TTC549 (cell line): ENCODE data around the gene WDR13.
"Not testable (repeated sequence)": the region's sequence is repeated elsewhere in the genome, so short reads cannot be mapped to it uniquely, and the experiment has no call there.

Experiments used
- FAIRE-seq: peaks from 2 replicates; lab custom pipeline; 2012; peaks lifted over from hg19 to GRCh38; lab: Jason Lieb, UNC

The WDR13 gene

DNA sequence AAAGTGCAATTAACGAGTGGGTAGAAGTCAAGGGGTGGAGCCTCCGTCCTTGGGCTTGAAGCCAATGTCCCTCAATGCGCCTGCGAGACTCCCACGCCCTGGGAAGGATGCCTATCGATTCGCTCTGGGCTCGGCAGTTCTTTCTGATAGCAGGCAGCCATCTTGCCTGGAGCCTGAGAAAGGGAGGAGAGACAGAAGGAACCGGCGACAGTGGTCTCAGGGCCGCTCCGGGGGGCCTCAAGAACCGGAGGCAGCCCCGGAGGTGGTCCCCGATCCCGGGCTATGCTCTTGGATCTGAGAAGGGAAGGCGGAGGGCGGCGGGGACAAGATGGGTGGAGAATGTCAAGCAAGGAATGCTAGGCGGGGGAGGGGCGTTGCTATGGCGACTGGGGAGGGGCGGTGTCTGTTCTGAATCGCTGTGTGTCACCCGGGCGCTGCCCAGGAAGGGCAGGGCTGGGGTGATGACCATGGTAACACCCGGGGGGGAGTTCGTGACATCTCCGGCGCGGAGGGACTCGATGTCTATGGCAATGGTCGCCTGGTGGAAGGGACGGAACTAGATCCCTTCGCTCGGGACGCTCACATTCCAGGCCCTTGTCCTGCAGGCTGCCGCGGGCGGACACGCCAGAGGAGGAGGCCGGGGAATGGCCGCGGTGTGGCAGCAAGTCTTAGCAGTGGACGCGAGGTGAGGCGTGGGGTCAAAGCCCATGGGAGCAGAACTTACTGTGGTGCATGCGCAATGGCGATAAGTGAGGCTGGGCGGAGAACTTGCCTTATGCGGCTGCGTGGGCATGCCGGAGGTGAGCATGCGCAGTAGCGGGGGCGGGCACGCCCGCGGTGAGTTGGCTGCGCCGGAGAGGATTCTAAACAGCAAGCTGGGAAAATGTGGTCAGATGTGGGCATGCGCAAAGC is at the start of gene WDR13:
Gene WDR13, plus strand, starts transcription at position 140 of the 912 bp plus-strand sequence. Its CDS starts 505 bp downstream, at position 645.
- no peak for FAIRE-seq

DNA sequence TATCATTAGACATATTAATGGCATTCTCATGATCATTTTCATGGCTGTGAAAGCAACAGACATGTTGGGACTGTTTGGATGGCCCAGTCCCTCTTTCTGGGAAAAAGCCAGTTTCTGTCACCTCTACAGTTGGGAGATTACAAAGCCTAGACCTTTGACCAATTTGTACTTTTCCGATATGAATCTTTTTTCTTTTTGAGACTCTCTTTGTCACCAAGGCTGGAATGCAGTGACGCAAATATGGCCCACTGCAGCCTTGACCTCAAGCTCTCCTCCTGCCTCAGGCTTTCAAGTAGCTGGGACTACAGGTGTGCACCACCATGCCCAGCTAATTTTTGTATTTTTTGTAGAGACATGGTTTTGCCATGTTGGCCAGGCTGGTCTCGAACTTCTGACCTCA is 48.4 kb upstream of the WDR13 start:
- FAIRE-seq: no peak

DNA sequence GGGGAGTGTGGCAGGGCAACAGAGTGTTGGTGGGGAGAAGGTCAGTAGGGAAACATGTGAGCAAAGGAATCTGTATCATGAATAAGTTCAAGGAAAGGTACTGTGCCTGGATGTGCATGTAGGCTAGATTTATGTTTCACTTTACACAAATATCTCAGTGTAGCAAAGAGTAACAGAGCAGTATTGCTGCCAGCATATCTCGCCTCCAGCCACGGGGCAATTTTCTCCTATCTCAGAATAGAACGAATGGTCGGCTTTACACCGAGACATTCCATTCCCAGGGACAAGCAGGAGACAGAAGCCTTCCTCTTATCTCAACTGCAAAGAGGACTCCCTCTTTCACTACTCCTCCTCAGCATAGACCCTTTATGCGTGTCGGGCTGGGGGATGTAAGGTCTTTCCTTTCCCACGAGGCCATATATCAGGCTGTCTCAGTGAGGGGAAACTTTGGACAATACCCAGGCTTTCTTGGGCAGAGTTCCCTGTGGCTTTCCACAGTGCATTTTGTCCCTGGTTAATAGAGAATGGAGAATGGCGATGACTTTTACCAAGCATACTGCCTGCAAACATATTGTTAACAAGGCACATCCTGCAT is 41.5 kb upstream of the WDR13 start:
- not testable (repeated sequence) for FAIRE-seq

DNA sequence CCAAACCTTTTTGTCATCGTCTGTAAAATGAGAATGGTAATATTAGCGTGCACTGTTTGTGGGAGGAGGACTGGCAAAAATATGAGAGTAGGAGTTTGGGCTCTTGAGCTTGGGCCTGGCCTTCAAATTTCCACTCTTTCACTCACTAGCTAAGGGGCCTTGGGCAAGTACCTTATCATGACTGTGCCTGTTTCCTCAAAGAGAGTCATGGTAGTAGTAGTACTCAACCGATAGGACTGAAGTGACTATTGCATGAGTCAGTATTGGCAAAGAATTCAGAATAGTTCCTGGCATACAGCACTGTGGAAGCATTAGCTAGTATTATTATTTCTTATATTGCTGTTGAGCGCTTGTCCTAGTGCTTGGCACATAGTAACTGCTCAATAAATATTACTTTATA is 39.0 kb upstream of the WDR13 start:
- FAIRE-seq: no peak

DNA sequence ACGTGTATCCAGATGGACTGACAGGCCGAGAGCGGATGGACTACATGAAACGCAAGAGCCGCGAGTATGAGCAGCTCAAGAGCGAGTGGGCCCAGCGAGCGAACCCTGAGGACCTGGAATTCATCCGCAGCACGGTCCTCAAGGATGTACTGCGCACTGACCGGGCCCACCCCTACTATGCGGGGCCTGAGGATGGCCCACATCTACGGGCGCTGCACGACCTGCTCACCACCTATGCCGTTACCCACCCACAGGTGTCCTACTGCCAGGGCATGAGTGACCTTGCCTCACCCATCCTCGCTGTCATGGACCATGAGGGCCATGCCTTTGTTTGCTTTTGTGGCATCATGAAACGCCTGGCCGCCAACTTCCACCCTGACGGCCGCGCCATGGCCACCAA is 37.7 kb upstream of the WDR13 start:
- no peak for FAIRE-seq

DNA sequence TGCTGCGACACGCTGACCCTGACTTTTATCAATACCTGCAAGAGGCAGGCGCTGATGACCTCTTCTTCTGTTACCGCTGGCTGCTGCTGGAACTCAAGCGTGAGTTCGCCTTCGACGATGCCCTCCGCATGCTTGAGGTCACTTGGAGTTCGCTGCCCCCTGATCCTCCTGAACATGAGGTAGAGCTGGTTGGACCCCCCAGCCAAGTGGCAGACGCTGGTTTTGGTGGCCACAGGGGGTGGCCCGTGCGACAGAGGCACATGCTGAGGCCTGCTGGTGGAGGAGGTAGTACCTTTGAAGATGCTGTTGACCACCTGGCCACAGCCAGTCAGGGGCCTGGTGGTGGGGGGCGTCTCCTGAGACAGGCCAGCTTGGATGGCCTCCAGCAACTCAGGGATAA is 37.2 kb upstream of the WDR13 start:
- no peak for FAIRE-seq

DNA sequence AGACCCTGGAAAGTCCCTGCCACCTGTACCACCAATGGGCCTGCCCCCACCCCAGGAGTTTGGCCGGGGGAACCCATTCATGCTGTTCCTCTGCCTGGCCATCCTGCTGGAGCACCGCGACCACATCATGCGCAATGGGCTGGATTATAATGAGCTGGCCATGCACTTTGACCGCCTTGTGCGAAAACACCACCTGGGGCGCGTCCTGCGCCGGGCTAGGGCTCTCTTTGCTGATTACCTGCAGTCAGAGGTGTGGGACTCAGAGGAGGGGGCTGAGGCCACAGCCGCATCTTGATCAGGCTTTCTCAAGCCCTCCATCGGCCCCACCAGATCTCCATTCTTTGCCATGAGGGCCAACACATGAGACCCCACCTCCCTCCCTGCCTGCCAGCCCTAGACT is 36.6 kb upstream of the WDR13 start:
- no peak for FAIRE-seq

DNA sequence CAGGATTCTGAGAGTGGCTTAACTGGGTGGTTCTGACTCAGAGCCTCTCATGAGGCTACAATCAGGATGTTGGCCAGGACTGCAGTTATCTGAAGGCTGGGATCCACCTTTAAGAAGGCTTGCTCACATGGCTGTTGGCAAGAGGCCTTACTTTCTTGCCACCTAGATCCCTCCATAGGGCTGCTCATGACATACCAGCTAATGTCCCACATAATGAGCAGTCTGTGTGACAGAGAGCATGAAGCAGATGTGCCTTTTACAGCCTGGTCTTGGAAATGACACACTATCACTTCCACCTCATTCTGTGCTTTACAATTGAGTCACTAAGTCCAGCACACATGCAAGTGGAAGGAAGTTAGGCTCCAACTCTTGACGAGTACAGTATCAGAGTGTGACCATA is 27.3 kb upstream of the WDR13 start:
- no peak for FAIRE-seq

DNA sequence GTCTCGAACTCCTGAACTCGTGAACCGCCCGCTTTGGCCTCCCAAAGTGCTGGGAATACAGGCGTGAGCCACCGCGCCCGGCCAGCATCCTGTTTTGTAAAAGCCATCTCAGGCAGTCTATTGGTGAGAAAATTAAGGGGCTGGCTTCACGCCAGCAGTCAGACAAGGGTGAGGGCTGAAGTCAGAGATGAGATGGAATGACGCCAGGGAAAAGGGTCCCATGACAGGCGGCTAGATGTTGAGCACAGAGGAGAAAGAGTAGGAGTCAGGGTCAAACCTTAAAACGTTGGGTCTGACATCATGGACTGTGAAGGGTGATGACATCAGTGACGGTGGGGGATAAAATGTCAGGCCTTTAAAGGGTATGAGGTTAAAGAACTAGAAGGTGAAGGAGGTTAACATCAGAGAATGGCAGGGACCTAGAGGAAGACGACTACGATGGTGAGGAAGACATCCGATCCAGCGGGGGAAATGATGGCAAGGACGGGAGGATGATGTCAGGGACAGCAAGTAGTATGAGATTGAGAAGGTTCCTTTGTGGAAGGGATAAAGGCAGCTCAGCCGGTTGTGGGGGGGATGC is 23.5 kb upstream of the WDR13 start:
- no peak for FAIRE-seq

DNA sequence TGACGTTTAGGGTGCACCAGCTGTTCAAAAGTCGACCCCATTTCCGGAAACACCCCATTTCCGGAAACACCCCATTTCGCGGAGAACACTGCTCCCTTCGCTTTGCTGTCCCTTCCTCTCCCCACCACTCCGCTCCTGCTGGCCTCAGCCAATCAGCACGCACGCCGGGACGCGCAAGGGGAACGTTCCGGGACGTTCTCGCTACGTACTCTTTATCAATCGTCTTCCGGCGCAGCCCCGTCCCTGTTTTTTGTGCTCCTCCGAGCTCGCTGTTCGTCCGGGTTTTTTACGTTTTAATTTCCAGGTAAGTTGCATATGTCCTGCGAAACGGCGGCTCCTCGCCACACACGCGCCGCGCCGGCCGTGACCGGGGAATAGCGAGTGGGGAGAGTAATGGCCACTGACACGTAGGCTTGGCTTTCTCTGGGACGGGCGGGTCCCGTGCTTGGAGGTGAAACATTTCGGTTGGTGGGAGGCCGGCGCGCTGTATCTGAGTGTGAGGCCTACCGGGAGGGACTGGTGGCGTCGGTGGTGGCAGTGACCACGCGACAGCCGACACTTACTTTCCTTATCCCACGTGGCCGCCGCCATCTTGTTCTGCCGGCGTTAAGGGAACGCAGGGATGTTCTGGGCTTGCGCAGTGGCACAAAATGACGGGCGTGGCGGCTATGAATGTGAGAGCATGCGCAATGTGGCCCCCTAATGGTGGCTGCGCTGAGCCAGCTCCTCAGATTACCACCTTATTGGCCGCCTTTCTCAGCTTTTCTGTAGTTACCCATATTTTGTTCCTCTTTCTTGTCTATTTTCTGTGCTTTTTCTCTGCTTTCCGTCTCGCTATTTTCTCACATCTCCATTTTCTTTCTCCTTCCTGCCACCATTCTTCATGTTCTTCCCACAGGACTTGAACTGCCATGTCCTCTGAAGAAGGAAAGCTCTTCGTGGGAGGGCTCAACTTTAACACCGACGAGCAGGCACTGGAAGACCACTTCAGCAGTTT is 22.7 kb upstream of the WDR13 start, which contains the start of gene RBM3:
Gene RBM3, plus strand, starts transcription at position 215 of the 997 bp plus-strand sequence. Its CDS starts 697 bp downstream, at position 912.
- FAIRE-seq: no peak

DNA sequence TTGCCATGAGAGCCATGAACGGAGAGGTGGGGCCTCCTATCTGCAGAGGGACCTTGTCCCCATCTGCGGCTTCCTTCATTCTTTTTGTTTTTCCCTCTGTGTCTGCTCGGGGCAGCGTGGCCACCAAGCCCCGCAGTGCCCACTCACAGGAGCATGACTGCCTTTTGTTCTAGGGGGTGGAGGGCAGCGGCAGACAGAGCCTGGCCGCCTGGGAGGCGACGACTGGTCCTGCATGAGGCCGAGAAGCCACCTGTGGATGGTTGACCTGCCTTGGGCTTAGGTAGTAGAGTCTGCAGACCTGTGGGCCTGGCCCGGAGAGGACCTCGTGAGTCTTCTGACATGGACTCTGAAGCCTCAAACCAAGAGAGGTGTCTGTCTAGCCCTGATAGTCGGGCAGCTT is 21.6 kb upstream of the WDR13 start:
- no peak for FAIRE-seq

DNA sequence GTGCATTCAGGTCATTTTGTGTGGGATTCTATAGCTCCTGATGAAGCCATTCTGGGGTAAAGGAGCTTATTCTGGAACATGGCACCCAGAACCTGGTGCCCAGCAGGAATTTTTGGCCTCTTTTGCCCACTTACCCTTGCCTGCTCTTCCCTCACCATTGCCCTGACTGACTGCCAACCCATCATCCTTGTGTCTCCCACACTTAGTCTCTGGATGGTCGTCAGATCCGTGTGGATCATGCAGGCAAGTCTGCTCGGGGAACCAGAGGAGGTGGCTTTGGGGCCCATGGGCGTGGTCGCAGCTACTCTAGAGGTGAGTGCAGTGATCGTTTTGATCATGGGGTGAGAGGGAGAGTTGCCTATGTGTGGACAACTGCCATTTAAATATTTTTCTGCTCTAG is 21.2 kb upstream of the WDR13 start:
- FAIRE-seq: no peak

DNA sequence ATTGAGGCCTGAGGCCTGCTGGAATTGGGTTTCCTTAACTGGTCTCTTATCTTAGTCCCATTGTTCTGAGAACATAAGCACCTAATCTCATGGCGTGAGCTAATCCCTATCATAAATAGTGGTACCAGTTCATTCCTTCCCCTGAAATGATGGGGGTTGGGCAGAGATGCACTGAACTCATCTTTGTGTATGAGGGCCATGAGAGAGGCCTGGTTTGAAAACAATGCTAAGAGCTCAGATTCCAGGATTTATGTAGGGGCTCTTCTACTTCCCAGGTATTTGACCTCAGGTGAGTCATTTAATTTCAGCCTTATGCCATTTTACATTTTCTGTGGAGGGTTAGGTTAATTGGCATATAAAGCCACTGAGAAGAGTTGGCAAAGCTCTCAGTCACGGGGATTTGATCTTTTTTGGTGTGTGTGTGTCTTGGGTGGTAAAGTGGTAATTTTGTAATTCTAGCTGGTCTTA is 18.6 kb upstream of the WDR13 start:
- FAIRE-seq: no peak

DNA sequence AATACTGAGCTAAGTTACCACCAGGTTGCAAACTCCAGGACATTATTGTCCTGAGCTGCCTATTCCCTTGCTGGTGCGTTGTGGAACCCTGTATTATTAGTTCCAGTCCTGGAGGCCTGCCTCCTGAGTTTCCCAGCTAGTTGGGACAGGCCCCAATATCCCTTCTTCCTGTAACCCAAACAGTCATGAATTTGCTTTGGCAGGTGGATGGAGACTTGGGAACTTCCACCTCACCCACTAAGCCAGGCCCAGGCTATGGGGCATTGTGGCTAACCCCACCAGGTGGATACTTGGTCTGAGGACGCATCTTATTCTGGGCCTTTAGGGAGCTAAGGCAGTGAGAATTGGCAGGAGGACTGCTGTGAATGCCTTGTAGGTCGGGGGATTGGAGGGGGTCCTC is 18.0 kb upstream of the WDR13 start:
- FAIRE-seq: no peak

DNA sequence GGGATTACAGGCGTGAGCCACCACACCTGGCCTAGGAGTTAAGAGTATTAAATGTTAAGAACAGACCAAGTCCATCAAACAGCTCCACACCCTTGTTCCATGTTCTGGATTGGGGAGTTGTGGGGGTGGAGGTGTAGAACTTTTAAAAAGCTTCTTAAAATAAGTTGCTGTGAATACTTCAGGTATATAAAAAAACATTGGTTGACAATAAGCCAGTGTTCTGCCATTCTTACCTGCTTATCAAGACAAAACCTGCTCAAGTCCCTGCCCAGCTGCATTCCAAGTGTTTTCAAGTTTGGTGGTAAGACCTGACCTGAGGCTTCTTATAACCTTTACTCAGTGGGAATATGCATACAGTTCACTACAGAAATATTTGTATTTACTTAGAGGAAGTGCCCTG is 16.6 kb upstream of the WDR13 start:
- FAIRE-seq: no peak

DNA sequence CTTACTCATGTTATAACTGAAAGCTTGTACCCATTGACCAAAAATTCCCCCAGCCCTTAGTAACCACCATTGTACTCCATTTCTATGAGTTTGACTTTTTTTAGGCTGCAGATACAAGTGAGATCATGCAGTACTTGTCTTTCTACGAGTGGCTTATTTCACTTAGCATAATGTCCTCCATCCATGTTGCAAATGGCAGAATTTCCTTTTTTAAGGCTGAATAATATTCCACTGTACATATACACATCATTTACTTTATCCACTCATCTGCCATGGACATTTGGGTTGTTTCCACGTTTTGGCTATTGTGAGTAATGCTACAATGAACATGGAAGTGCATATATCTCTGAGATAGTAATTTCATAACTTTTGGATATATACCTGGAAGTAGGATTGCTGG is 12.6 kb upstream of the WDR13 start:
- FAIRE-seq: no peak

DNA sequence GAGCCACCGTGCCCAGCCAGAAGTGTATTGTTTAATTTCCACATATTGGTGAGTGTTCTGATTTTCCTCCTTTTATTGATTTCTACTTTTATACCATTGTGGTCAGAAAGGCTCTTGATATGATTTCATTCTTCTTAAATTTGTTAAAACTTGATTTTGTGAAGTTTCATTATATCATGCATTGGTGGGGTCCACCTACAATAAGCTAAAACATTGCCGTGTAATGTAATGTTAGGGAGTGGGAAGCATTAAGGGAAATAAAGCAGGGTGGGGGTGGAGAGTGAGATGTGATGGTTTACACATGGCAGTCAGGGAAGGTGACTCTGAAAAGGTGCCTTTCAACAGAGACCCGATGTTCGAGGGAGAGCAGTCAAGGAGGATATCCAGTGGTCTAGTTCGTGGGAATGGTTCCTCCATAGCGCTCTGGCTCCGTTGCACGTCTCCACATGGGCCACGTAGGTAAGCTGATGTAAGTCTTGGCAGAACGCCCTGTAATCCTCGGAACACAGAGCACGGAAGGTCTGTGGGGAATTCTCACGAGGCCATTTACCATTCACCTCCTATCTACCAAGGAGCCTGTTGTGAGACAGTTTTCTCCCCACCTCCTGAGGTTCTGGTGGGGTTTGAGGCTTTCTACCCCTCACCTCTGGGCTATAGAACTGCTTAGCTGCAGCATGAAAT is 7.7 kb upstream of the WDR13 start:
- no peak for FAIRE-seq

DNA sequence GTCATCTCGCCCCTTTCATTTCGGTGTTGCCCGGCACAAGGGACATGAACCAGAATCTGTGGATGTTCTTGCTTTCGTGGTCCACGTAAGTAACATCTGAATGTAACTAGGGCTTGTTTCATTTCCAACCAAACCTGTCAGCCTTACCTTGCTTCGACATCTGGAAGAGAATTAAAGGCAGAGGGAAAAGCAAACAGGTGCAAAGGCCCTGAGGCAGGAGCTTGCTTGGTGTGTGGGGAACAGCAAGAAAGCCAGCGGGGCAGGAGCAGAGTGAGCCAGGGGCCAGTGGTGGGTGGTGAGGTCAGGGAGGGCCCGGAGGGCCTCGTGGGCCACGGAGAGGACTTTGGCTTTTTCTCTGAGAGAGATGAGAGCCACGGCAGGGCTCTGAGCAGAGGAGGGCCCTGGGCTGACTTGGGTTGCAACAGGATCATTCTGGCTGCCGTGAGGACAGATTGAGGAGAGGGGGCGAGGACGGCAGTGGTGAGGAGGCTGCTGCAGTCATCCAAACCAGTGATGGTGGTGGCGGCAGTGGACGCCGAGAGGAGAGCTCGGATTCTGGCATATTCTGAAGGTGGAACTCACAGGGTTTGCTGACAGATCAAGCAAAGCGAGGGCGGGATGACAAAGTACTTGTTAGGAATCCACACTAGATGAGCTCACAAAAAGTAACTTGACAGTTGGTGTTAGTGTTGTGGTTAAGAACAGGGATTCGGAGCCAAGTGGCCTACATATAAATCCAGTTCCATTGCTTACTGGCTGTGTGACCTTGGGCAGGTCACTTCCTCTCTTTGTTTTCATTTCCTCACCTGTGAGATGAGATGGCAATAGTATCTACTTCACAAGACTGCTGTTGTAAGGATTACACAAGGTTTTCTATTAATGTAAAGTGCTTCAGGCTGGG is 6.8 kb upstream of the WDR13 start:
- no peak for FAIRE-seq

DNA sequence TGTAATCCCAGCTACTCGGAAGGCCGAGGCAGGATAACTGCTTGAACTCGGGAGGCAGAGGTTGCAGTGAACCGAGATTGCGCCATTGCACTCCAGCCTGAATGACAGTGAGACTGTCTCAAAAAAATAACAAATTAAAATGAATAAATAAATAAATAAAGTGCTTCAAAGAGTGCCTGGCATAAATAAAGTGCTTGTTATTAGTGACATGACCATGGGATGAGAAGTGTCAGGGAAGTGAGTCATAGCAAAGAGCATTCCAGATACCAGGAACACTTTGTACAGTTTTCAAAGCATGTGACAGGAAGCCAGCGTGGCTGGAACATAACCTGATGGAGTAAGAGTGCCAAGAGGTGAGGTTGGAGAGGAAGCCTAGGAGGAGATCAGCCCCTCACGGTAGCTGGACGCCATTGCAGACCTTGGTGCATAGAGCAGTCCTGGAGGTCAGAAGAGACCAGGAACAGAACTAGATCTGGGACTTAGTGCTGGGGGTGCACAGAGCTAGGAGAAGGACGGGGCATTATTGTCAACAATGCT is 6.0 kb upstream of the WDR13 start:
- FAIRE-seq: no peak

DNA sequence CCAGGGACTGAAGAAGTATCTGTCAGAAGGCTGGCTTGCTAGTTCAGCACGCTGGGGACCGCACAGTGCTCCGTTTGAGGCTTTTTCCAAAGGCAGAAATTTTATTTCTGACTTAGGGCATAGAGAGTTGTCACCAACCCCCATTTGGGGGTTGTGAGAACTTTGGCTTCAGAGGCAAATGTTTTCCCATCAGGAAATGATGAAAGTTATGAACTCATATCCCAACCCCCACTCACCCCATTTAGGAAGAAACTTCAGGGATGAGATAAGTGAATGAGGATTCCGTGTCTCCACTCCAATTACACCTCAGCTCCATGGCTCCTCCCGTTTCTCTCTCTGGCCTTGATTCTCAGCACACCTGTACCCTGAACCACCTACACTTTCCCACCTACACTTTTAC is 4.3 kb upstream of the WDR13 start:
- no peak for FAIRE-seq
